Measurements from ENCODE around the gene SETDB2. TPM values are rescaled to one million over a fixed set of nuclear protein-coding genes. Genes with fewer than 3 reads are reported as not detected.

Gene SETDB2
- polyA plus RNA-seq, 1 donor from 2014 or later, result 14.6 TPM

GRCh38 chr13:49443357-49443703, 744 bp upstream of the SETDB2 start:
- no peaks in the 10 kb centered on the region for H3K27me3 ChIP-seq (ENCODE audit: insufficient read depth, low read depth, low read length)
- peaks cover 28% of the 10 kb centered on the region for H3K79me2 ChIP-seq (replicated peaks; ENCODE audit: insufficient read depth, low read length)
- no peaks in the 10 kb centered on the region for H4K20me1 ChIP-seq (ENCODE audit: insufficient read depth)
- TF ChIP-seq POLR2AphosphoS5 (IDR thresholded peaks at IDR 0.05), result no peak
- no peak for TF ChIP-seq RAD21 (conservative IDR thresholded peaks at IDR 0.05)
- no peak for TF ChIP-seq SMC3 (conservative IDR thresholded peaks at IDR 0.05; ENCODE audit: poor library complexity)
- no peak for TF ChIP-seq CTCF (IDR thresholded peaks at IDR 0.05; ENCODE audit: poor library complexity, severe bottlenecking)
- TF ChIP-seq MXI1 (conservative IDR thresholded peaks at IDR 0.05; ENCODE audit: poor library complexity, severe bottlenecking), result no peak
- no peak for TF ChIP-seq EZH2 (IDR thresholded peaks at IDR 0.05; ENCODE audit: borderline replicate concordance, insufficient read depth, low read length, poor library complexity, severe bottlenecking)
- no peak for TF ChIP-seq EP300 (conservative IDR thresholded peaks at IDR 0.05; ENCODE audit: poor library complexity, severe bottlenecking)
- TF ChIP-seq TAF1 (IDR thresholded peaks at IDR 0.05; ENCODE audit: low read depth), result no peak
- TF ChIP-seq REST (IDR thresholded peaks at IDR 0.05; ENCODE audit: borderline replicate concordance), result no peak
- H3K9me2 ChIP-seq (ENCODE audit: insufficient read depth, low read length), result no peaks in the 10 kb centered on the region
- no peaks in the 10 kb centered on the region for H3F3A ChIP-seq (ENCODE audit: insufficient read depth, low read length, poor library complexity, severe bottlenecking)
- peak overlapping the region; percentile 92 for H2AFZ ChIP-seq (ENCODE audit: low read depth, low read length)
- H3K4me2 ChIP-seq (ENCODE audit: low read length), result peak overlapping the region; percentile 22
- no peaks in the 10 kb centered on the region for H3K36me3 ChIP-seq (ENCODE audit: insufficient read depth, low read length)
- H3K4me3 ChIP-seq (ENCODE audit: low read length), result peak overlapping the region; percentile 86
- H3K27ac ChIP-seq (ENCODE audit: low read length), result peak overlapping the region; percentile 100
- H3K9me3 ChIP-seq (ENCODE audit: low read length), result no peaks in the 10 kb centered on the region
- H3K9ac ChIP-seq (ENCODE audit: low read length), result peak overlapping the region; percentile 94

- Histone ChIP-seq H3K27ac (ENCODE audit: low read length) (peak overlapping the region; percentile 100), H3F3A (ENCODE audit: insufficient read depth, low read length, poor library complexity, severe bottlenecking) (no peaks in the 10 kb centered on the region), H3K4me2 (ENCODE audit: low read length) (peak overlapping the region; percentile 67), H3K36me3 (ENCODE audit: insufficient read depth, low read length) (no peaks in the 10 kb centered on the region), H3K27me3 (ENCODE audit: insufficient read depth, low read depth, low read length) (no peaks in the 10 kb centered on the region), H3K79me2 (replicated peaks; ENCODE audit: insufficient read depth, low read length) (peaks cover 30% of the 10 kb centered on the region), H3K9ac (ENCODE audit: low read length) (peak overlapping the region; percentile 94), H3K9me3 (ENCODE audit: low read length) (no peaks in the 10 kb centered on the region), H2AFZ (ENCODE audit: low read depth, low read length) (peak overlapping the region; percentile 92), H4K20me1 (ENCODE audit: insufficient read depth) (no peaks in the 10 kb centered on the region), H3K4me3 (ENCODE audit: low read length) (peak overlapping the region; percentile 86), H3K9me2 (ENCODE audit: insufficient read depth, low read length) (no peaks in the 10 kb centered on the region)
- no peak for TF ChIP-seq TAF1 (IDR thresholded peaks at IDR 0.05; ENCODE audit: low read depth)
- no peak for TF ChIP-seq CTCF (IDR thresholded peaks at IDR 0.05; ENCODE audit: poor library complexity, severe bottlenecking)
- no peak for TF ChIP-seq REST (IDR thresholded peaks at IDR 0.05; ENCODE audit: borderline replicate concordance)
- TF ChIP-seq MXI1 (conservative IDR thresholded peaks at IDR 0.05; ENCODE audit: poor library complexity, severe bottlenecking), result peak; percentile 25
- no peak for TF ChIP-seq SMC3 (conservative IDR thresholded peaks at IDR 0.05; ENCODE audit: poor library complexity)
These were observed 686 bp downstream of the SETDB2 start for GRCh38 chr13:49444524-49445395.
